GM19452 (cell line): ENCODE results near the gene SERPINA6.
"Not testable (repeated sequence)": the region's sequence is repeated elsewhere in the genome, so short reads cannot be mapped to it uniquely, and the experiment has no call there.

Experiments
- ATAC-seq: cut with Tn5 transposase; IDR thresholded peaks from one replicate; pipeline ENCODE4 v1.9.1; 2021; ENCODE audit not compliant: unreplicated experiment

The SERPINA6 gene

DNA sequence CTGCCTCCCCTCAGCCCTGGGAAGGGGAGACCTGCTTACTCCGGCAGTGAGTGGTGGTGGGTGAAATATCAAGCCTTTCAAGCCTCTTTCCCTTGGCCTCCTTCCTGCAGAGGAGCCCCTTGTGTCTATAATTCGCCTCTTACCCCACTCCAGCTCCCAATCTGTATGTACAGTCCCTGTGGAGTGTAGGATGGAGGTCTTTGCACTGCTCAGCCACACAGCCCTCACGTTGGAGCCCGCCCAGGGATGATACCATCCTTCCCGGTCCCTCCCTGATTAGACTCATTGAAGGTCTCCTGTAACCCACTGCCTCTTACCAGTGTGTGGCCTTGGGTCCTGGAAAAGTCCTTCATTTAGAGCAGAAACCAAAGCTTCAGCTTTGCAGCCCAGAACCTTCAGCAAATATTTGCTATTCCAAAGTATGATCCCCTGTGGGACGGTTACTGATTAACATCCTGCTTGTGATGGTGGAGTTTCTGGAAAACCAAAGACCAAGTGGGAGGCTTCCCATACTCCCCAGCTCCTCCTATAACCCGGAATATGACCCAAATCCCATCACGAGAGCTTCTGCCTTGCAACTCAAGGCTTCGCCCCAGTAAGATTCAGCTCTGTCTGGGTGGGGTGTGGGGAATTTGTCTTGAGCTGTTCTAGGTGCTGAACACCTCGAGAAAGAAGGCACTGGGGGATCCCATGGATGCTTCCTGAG, 30.1 kb downstream of the SERPINA6 start, which contains the start of gene SERPINA10:
Gene SERPINA10, minus strand, starts transcription at position 397 of the 706 bp plus-strand sequence. CDS start 2,675 bp downstream, outside the sequence.
- no peak for ATAC-seq

DNA sequence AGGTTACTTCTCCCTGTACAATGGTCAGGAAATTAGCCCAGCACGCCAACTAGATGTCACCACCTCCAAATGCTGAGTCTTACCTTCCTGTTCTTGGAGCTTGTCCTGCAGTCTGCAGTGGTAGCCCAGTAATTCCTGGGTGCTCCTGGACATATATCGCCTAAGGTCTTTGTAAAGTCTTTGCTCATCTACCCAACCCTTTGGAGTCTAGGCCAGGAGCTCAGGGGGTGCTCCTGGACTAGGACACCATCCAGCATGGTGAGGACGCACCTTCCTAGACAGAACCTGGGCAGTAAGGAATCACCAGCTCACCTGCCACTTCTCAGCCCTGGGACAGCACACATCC, 30.6 kb downstream of the SERPINA6 start:
- ATAC-seq, result no peak

DNA sequence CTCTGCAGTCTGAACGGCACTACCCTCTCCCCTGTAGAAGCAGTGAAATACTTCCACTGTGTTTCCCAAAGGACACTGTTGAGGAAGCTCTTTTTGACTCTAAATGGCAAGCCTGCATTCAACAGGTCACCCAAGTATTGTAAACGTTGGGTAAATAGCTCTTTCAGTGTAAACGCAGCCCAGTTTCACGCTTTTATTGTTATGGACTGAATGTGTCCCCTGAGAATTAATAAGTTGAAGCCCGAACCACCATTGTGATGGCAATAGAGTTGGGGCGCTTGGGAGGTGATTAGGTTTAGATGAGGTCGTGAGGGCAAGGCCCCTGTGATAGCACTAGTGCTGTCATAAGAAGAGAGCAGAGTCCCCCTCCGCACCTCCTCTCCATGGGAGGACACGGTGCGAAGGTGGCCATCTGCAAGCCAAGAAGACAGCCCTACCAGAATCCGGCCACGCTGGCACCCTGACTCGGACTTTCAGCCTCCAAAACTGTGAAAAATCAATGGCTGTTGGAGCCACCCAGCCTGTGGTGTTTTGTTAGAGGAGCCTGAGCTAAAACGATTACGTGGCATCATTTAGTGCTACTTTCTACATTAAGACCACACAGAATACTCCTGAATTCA, 31.1 kb downstream of the SERPINA6 start:
- ATAC-seq, result no peak

DNA sequence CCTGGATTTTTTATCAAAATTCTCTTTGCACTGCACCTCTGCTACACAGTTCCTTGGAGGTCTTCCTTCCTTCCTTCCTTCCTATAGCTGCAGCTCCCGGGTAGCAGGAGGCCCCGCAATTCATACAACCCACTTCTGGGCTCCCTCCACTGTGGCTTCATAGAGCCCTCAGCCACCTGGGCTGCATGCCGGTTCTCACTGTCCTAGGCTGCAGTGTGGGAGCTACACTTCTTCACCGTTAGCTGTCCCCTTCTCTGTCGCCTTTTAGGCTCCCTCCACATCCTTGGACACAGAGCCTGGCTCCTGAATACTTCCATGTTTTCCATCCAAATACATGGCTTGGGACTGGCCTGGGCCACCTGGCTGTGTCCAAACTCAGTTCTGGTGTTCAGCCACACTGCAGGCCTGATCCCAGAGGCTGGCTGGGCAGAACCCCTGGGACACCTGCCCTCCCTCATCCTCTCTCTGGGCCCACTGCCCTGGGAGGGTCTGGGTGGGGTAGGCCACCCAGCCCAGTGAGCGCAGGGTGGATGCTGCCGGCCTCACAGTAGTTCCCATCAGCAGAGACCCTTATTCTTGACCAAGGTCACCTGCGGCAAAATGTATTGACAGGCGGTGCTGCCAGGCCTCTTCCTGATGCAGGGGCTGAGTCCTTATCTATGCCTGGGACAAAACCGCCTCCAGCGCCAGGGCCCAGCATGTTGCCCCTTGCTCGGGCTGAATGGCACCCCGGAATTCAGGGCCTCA, 31.8 kb downstream of the SERPINA6 start:
- no peak for ATAC-seq

DNA sequence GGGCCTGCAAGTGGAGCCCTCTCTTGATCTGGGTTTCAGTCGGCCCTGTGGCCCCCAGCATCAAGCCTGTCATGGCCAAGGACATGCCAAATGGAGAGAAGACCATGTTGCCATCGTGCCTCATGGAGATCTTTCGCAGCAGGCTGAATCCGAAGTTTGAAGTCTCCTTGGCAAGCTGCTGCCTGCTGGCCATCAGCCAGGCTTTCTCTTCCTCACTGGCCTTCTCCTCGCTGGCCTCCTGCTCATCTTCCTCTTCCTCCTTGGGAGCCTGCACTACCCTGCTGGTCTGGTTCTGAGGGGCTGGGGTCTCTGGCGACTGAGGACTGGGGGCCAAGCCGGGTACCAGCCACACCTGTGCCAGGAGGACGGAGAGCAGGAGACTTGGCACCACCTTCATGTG, 32.9 kb downstream of the SERPINA6 start:
- no peak for ATAC-seq

DNA sequence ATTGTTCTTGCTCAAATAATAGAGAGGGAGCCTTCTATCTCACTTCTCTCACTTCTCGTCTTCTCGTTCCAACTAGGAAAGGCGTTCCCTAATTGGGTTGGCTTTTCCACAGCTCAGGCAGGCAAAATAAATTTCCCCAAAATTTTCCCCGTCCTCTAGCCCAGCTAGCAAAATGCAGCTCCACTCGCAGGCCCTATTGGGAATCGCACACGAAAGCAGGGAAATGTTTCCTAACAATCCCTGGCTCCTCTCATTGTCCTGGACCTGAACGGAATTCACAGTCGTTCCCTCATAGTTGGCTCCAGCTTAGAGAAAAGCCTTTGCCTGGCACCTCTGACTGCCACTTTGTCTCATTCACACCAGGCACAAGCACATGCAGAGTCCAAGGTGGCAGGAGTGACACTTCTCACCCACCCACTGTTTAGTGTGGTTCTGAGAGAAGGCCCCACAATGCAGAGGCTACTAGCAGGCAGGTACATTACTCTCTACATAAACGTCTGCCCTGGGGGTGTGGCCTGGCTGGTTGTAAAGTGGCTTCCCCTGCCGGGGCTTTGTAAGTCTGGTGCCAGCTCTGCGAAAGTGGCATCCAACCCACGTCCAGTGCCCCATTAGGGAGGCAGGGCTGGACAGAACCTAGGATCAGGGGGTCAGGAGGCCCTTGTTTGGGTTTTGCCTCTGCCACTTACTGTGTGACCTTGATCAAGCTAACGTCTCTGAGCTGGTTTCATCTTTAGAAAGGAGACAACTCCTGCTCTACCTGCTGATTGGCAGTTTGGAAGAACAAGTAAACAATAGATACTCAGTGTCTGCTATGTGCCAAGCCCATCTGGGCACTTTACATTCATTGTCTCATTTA, 34.3 kb downstream of the SERPINA6 start:
- no peak for ATAC-seq

DNA sequence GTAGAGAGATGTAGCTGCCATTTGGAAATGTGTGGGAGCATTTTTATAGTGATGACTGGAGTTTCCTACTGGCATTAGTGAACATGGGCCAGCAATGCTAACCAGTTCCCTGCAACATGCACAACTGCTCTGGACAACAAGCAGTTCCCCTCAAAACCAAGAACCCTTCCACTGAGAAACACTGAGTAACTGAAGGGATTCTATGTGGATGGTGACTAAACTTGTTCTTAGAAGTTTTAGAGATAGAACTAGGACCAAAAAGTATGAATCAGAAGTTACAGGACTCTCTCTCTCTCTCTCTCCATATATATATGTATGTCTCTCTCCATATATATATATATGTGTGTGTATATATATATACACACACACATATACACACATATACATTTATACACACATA, 38.0 kb downstream of the SERPINA6 start:
- ATAC-seq, result no peak

DNA sequence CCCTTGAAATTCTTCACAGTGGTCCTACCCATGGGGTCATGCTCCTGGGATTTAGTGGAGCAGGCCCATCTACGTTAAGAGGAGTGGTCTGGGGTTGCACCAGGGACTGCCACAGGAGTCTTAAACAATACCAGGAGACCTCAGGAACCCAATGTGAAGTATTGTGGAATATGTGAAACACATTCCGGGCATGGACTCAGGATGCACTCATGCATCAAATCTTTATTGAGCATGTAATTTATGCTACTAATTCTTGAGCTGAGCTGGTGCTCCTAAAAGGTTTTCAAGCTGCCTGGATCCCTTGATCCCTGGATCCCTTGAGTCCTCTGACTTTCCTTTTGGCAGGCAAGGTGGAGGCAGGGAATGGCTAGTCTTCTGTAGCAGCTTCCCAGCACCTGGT, 38.9 kb downstream of the SERPINA6 start:
- ATAC-seq, result no peak

DNA sequence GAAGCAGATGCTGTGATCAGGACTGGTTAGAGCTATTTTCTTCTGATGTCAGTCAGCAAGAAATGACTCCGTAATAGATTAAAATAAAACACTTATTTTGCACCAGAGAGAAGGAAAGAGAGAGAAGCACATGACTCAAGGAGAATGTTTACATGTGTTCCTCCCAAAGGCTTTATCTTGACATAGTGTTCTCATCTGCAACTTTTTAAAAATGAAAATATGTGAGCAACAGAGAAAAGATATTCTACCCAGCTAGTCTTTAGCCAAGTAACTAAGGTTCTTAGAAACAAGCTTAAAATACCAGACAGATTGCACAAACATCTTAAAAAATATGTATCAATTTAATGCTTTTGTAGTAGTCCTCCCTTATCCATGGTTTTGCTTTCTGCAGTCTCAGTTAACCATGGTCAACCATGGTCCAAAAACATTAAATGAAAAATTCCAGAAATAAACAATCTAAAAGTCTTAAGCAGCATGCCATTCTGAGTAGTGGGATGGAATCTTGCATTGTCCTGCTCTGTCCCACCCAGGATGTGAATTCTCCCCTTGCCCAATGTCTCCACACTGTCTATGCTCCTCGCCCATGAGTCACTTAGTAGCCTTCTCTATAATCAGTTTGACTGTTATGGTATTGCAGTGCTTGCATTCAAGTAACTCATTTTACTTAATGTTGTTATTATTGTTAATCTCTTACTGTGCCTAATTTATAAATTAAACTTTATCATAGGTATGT, 40.0 kb downstream of the SERPINA6 start:
- ATAC-seq, result no peak

DNA sequence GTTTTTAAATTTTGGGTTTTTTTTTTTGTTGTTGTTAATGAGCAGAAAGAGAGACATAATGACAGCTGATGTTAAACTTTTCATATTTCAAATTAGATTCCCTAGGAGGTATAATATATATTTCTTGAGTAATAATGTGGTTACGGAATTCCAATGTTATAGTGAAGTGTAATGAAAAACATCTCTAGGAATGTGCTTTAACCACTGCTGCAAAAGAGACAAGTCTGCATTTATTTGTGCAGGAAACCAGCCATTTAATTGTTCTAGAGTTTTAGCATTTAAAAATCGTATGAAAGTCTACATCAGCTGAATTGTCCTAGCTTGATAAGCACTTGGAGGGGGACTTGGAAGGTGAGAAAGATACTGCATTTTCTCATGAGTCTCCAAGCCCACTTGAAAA, 44.4 kb downstream of the SERPINA6 start:
- no peak for ATAC-seq

DNA sequence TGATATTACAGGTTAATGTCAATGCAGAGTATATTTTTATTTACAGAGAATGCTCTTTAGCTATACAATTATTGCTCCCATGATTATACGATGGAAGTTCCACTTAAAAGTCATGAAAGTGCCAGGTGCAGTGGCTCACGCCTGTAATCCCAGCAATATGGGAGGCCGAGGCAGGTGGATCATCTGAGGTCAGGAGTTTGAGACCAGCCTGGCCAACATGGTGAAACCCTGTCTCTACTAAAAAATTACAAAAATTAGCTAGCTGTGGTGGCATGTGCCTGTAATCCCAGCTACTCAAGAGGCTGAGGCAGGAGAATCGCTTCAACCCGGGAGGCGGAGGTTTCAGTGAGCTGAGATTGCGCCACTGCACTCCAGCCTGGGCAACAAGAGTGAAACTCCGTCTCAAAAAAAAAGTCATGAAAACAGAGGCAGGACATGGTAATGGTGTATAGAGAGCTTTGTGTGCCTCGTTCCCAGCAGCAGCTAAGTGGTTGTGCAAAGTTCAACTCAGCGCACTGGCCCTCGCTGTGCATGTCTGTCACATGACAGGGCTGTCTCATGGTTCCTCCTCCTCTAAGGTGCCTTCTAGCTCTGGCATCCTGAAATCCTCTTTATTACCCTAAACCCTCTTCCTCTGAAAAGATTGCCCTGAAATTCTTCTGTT, 46.1 kb downstream of the SERPINA6 start:
- not testable (repeated sequence) for ATAC-seq

DNA sequence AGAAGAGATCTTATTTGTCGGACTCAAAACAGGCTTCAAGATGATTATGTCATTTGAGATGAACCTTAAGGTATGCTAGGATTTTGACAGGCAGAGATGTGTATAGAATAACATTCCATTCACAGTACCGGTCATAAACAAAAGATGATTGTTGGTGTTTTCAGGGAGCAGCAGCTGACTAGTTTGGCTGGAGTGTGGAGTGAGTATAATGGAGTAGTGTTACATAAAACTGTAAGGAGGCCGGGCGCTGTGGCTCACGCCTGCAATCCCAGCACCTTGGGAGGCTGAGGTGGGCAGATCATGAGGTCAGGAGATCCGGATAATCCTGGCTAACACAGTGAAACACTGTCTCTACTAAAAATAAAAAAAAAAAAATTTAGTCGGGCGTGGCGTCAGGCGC, 54.0 kb downstream of the SERPINA6 start:
- ATAC-seq, result no peak

DNA sequence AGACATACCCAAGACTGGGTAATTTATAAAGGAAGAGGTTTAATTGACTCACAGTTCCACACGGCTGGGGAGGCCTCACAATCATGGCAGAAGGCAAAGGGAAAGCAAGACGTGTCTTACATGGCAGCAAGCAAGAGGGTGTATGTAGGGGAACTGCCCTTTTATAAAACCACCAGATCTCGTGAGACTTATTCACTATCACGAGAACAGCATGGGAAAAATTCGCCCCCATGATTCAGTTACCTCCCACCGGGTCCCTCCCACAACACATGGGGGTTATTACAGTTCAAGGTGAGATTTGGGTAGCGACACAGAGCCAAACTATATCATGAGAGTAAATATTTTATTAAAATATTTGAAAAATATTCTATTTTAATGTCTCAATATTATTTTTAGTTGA, 54.6 kb downstream of the SERPINA6 start:
- not testable (repeated sequence) for ATAC-seq

DNA sequence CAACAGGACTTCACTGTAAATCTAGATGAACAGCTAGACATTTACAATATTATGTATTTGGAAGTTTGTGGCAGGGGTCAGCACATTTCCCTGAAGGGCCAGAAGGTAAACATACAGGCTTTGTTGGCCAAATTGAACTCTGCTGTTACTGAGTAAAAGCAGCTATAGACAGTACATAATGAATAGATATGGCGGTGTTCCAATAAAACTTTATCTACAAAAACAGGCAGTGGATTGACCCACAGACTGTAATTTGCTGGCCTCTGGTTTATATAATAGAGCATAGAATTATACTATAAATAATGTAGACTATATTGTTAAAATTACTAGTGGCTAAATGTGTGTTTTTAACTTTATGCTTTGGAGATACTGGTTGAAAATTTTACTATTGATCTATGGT, 55.8 kb downstream of the SERPINA6 start:
- no peak for ATAC-seq

DNA sequence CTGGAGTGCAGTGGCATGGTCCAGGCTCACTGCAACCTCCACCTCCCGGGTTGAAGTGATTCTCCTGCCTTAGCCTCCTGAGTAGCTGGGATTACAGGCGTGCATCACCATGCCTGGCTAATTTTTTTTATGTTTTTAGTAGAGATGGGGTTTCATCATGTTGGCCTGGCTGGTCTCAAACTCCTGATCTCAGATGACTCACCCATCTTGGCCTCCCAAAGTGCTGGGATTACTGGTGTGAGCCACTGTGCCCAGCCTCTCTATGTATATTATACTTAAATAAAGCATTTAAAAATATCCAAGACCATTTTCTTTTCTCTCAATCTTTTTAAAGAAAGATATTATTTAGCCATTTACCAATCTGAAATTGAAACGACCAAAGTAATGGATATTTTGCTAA, 58.9 kb downstream of the SERPINA6 start:
- not testable (repeated sequence) for ATAC-seq
